GM21737 (cell line): ENCODE measurements around the gene STOML3.

Experiments used
- ATAC-seq: cut with Tn5 transposase; IDR thresholded peaks from one replicate; pipeline ENCODE4 v1.9.1; 2021; ENCODE audit warnings: mild to moderate bottlenecking, moderate library complexity; ENCODE audit not compliant: unreplicated experiment

The STOML3 gene

GRCh38 chr13:38921081-38921480, 69.5 kb downstream of the STOML3 start:
- ATAC-seq: no peak
